ENCODE data around the gene DSTN. TPM values are rescaled to one million over a fixed set of nuclear protein-coding genes. Genes with fewer than 3 reads are reported as not detected.

Gene DSTN
- total RNA-seq, 4 donors from 2014 or later: 166 to 322 (median 242) TPM

DNA sequence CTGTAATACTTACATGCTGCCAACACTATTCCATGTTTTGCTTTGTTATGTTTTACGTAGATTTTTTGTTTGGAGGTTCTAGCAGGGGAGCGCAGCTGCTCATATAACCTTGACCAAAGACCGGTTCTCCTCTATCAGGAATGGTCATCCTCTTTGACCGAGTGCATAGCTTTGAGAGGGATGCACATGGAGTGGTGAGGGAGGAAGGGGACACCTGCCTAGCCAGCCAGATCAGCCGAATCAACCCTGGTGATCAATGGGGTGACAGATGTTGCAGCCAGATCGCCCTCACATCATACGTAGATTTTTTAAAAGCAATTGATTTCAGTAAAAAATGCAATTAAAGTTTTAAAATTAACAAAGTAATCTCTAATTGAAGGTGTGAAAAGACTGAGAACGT is 6.3 kb downstream of the DSTN start:
- no peak overlapping the region for H3K27ac ChIP-seq
- H3K4me1 ChIP-seq: peaks cover 0 to 62% (median 3%) of the 10 kb centered on the region in 4 donors
- H3K36me3 ChIP-seq: no peaks in the 10 kb centered on the region
- DNase-seq (ENCODE audit: low spot score in 2 of 2): no peak
- no peak overlapping the region for H3K4me3 ChIP-seq
- no peaks in the 10 kb centered on the region for H3K9me3 ChIP-seq
- TF ChIP-seq POLR2A (IDR thresholded peaks at IDR 0.05): no peak
- TF ChIP-seq EP300 (IDR thresholded peaks at IDR 0.05): no peak
- TF ChIP-seq CTCF (IDR thresholded peaks at IDR 0.05): no peak
- 82% methylated on average over 8 of the region's 8 CpGs for WGBS, 2 donors
- H3K27me3 ChIP-seq: no peaks in the 10 kb centered on the region

- H3K27me3 ChIP-seq: no peaks in the 10 kb centered on the region
- H3K36me3 ChIP-seq: no peaks in the 10 kb centered on the region
- H3K4me3 ChIP-seq: no peak overlapping the region
- 93% methylated on average over 4 of the region's 4 CpGs for WGBS, 2 donors
- TF ChIP-seq POLR2A (IDR thresholded peaks at IDR 0.05) (no peak), EP300 (IDR thresholded peaks at IDR 0.05) (no peak), CTCF (IDR thresholded peaks at IDR 0.05) (no peak)
- no peak for DNase-seq (ENCODE audit: low spot score in 2 of 2)
- no peak overlapping the region for H3K27ac ChIP-seq
- H3K9me3 ChIP-seq: no peaks in the 10 kb centered on the region
- H3K4me1 ChIP-seq: peaks cover 0 to 29% (median 0%) of the 10 kb centered on the region in 4 donors
Observed at GRCh38 chr20:17579369-17580039, 9.6 kb downstream of the DSTN start.

DNA sequence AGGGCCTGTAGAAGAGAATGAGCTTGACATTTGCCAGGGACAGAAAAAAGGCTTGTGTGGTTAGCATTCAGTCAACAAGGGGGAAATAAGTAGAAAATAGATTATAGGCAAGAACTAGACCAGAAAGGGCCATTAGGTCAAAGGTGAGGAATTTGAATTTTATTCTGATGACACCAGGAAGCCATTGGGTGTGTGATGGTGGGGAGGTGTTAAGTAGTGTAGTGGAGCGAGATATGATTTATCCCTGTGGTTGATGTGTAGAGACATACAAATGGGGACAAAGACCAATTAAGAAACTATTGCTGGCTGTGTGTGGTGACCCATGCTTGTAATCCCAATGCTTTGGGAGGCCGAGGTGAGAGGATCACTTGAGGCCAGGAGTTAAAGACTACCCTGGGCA is 11.0 kb downstream of the DSTN start:
- Histone ChIP-seq H3K4me1 (peaks cover 0 to 31% (median under 1%) of the 10 kb centered on the region in 4 donors), H3K4me3 (no peak overlapping the region), H3K36me3 (no peaks in the 10 kb centered on the region), H3K9me3 (no peaks in the 10 kb centered on the region), H3K27me3 (no peaks in the 10 kb centered on the region), H3K27ac (no peak overlapping the region)
- no peak for DNase-seq (ENCODE audit: low spot score in 2 of 2)
- TF ChIP-seq POLR2A (IDR thresholded peaks at IDR 0.05): no peak
- TF ChIP-seq EP300 (IDR thresholded peaks at IDR 0.05): no peak
- 89 to 93% methylated on average over 2 of the region's 2 CpGs for WGBS, 2 donors

- Histone ChIP-seq H3K4me1 (peaks cover 0 to 38% (median 4%) of the 10 kb centered on the region in 4 donors), H3K9me3 (no peaks in the 10 kb centered on the region), H3K36me3 (no peaks in the 10 kb centered on the region), H3K27me3 (no peaks in the 10 kb centered on the region), H3K27ac (no peak overlapping the region), H3K4me3 (no peak overlapping the region)
- TF ChIP-seq CTCF (IDR thresholded peaks at IDR 0.05) (no peak), POLR2A (IDR thresholded peaks at IDR 0.05) (no peak), EP300 (IDR thresholded peaks at IDR 0.05) (no peak)
- DNase-seq (ENCODE audit: low spot score in 2 of 2): no peak
- WGBS, 2 donors: 93 to 94% methylated on average over 3 of the region's 3 CpGs
Observed at GRCh38 chr20:17583126-17583525, 13.3 kb downstream of the DSTN start.

GRCh38 chr20:17584689-17585088 is 14.8 kb downstream of the DSTN start:
- peaks cover 0 to 46% (median 6%) of the 10 kb centered on the region in 4 donors for H3K4me1 ChIP-seq
- no peaks in the 10 kb centered on the region for H3K36me3 ChIP-seq
- no peaks in the 10 kb centered on the region for H3K27me3 ChIP-seq
- no peak for DNase-seq (ENCODE audit: low spot score in 2 of 2)
- no peak overlapping the region for H3K4me3 ChIP-seq
- no peak for TF ChIP-seq CTCF (IDR thresholded peaks at IDR 0.05)
- TF ChIP-seq POLR2A (IDR thresholded peaks at IDR 0.05): no peak
- no peak for TF ChIP-seq EP300 (IDR thresholded peaks at IDR 0.05)
- H3K9me3 ChIP-seq: no peaks in the 10 kb centered on the region
- H3K27ac ChIP-seq: no peak overlapping the region

All from tibial nerve (tissue), 4 donors.